Bronchial epithelial cell (primary cell): ENCODE measurements around the gene POU2AF1. TPM values are rescaled to one million over a fixed set of nuclear protein-coding genes. Genes with fewer than 3 reads are reported as not detected.

Experiments
- DNase-seq: peaks from one replicate; pipeline ENCODE4 v3.0.0-alpha.2; 2010; ENCODE audit warnings: low read depth
- FAIRE-seq: peaks from 2 replicates; lab custom pipeline; 2011; peaks lifted over from hg19 to GRCh38; lab: Jason Lieb, UNC
- H3K27me3 ChIP-seq: 2 replicates; pipeline ENCODE4 v1.5.1; 2011; ENCODE audit warnings: low read length; ENCODE audit not compliant: control insufficient read depth, insufficient read depth
- H3K36me3 ChIP-seq: 2 replicates; pipeline ENCODE4 v1.5.1; 2011; ENCODE audit warnings: low read length; ENCODE audit not compliant: control insufficient read depth, insufficient read depth
- H3K4me3 ChIP-seq: 2 replicates; pipeline ENCODE4 v1.5.1; 2011; ENCODE audit warnings: mild to moderate bottlenecking, low read depth, low read length, control low read depth
- total RNA-seq: library from RNA; depleted of rRNA; stranded (reverse); fragments of >200 nt; gene quantifications from 2 replicates; pipeline ENCODE4 v1.2.1, GENCODE V29; 2014
- TF ChIP-seq, protein P1 (sequence below): IDR thresholded peaks from 2 replicates; pipeline ENCODE4 v1.5.1; 2011; ENCODE audit warnings: mild to moderate bottlenecking, moderate library complexity, low read length, control low read depth, inconsistent platforms; ENCODE audit not compliant: insufficient read depth, severe bottlenecking

Gene POU2AF1
- total RNA-seq, 1 donor from 2014 or later = not detected

- DNase-seq (peak; percentile 79), FAIRE-seq (peak; percentile 40)
- Histone ChIP-seq H3K4me3 (no peak overlapping the region), H3K36me3 (no peaks in the 10 kb centered on the region), H3K27me3 (no peaks in the 10 kb centered on the region)
- TF ChIP-seq, protein P1, sequence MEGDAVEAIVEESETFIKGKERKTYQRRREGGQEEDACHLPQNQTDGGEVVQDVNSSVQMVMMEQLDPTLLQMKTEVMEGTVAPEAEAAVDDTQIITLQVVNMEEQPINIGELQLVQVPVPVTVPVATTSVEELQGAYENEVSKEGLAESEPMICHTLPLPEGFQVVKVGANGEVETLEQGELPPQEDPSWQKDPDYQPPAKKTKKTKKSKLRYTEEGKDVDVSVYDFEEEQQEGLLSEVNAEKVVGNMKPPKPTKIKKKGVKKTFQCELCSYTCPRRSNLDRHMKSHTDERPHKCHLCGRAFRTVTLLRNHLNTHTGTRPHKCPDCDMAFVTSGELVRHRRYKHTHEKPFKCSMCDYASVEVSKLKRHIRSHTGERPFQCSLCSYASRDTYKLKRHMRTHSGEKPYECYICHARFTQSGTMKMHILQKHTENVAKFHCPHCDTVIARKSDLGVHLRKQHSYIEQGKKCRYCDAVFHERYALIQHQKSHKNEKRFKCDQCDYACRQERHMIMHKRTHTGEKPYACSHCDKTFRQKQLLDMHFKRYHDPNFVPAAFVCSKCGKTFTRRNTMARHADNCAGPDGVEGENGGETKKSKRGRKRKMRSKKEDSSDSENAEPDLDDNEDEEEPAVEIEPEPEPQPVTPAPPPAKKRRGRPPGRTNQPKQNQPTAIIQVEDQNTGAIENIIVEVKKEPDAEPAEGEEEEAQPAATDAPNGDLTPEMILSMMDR = no peak
These were observed 752 bp downstream of the POU2AF1 start for GRCh38 chr11:111378185-111378860.

DNA sequence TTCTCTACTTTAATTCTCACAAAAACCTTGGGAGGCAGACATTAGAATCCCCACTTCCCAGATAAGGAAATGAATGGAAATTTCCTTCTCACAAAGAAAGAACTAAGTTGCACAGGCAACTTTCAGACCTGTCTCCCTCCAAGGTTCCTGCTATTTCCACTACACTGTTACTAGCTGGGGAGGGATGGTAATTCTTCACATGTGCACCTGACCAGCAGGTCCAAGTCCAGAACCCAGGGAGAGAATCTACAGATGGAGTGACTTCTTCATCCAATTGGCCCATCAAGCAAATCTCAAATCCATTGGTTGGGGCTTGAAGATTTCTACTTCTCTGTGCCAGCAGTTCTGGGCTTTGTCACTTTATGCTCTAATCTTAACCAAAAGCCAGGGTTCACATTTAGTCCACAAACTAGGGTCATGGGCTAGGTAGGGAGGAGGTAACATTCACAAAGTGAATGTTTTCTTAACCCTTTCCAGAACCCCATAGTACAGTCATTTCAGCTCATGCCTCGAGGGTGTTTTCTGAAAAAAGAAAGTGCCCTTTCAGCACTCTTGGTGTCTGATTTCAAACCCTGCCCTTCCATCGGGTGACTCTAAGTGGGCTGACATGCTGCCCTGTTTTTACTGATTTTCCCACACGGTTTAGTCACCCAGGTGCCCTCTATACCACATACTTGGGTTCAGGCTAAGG is 2.7 kb downstream of the POU2AF1 start:
- Histone ChIP-seq H3K4me3 (no peak overlapping the region), H3K36me3 (no peaks in the 10 kb centered on the region), H3K27me3 (no peaks in the 10 kb centered on the region)
- peak; percentile 56 for DNase-seq
- TF ChIP-seq, protein P1 = no peak
- FAIRE-seq = peak; percentile 40

DNA sequence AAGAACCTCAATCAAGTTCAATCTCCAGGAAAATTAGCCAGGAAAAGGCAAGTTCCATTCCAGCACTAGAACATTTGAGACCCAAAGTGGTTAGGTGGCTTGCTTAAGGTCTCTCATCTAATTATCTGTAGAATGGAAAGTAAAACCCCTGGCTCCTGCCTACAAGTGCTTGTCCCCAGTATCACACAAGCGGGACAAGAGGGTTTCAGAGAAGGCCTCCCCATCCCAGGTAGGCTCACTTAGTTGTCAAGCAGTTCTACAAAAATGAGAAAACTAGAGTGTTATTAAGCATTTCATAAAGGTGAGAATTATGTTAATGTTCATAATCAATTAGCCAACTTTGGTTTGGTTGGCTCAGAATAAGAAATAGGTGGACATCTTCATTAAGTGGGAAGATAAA is 5.5 kb downstream of the POU2AF1 start:
- no peaks in the 10 kb centered on the region for H3K36me3 ChIP-seq
- TF ChIP-seq, protein P1 = no peak
- DNase-seq (no peak), FAIRE-seq (no peak)
- no peaks in the 10 kb centered on the region for H3K27me3 ChIP-seq
- H3K4me3 ChIP-seq = no peak overlapping the region

- FAIRE-seq (no peak), DNase-seq (no peak)
- Histone ChIP-seq H3K4me3 (no peak overlapping the region), H3K27me3 (no peaks in the 10 kb centered on the region), H3K36me3 (no peaks in the 10 kb centered on the region)
- TF ChIP-seq, protein P1 = no peak
These were observed 6.5 kb downstream of the POU2AF1 start for GRCh38 chr11:111372538-111372937.

DNA sequence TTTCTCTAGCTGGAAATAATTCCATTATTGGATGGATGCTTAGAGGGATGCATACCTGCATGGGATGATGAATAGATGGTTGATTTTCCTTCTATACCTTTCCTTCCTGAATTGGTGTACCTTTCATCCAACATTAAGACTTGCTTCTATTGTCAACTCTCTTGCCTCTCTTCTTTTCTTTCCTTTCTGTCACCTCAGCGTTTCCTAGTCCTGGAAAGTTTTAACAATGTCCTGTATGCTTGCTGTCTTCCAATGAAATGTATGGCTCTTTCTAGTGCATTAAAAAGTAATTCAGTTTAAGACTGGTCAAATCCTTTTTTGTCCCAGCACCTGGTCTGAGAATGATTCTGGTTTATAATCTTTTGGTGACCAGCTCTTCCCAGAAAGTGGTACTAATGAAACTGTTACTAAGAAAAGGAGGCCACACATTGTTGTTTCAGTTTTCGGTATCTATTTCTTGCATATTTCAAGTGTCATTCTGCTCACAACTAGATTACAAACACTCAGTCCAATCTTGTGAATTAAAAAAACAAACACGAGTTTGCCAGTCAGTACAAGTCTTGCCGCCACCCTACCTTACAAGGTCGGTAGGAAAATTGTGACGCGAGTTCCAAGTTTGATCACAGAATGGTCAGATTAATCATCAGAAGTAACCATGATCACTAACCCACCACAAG is 8.0 kb downstream of the POU2AF1 start:
- no peak overlapping the region for H3K4me3 ChIP-seq
- TF ChIP-seq, protein P1 = no peak
- DNase-seq (peak; percentile 88), FAIRE-seq (no peak)
- H3K27me3 ChIP-seq = no peaks in the 10 kb centered on the region
- H3K36me3 ChIP-seq = no peaks in the 10 kb centered on the region
